SK-N-SH (cell line): ENCODE results near the gene MAS1L. TPM values are rescaled to one million over a fixed set of nuclear protein-coding genes. Genes with fewer than 3 reads are reported as not detected.

Source experiments
- CTCF ChIA-PET: fragments of 300-600, 350-600 bp; formaldehyde crosslinking; extraction: SDS; loops from one replicate; lab custom pipeline; 2021; lab: Yijun Ruan, JAX
- POLR2A ChIA-PET: fragments of 350-600 bp; sonication (Branson Sonifier 250); formaldehyde crosslinking; extraction: SDS; loops from one replicate; lab custom pipeline; 2020; ENCODE audit warnings: antibody characterized with exemption, inconsistent platforms; lab: Yijun Ruan, JAX
- DNase-seq: peaks from one replicate; pipeline ENCODE4 v3.0.0; 2012
- H2AFZ ChIP-seq: fragments of 200-600 bp; sonication (generic); 2 replicates; pipeline ENCODE4 v1.8.1; 2016; ENCODE audit warnings: antibody characterized with exemption, mild to moderate bottlenecking, low read depth
- H3F3A ChIP-seq: fragments of 200-600 bp; sonication (generic); replicated peaks from 2 replicates; pipeline ENCODE3; 2016; ENCODE audit warnings: antibody characterized with exemption, mild to moderate bottlenecking; ENCODE audit not compliant: insufficient read depth
- H3K27ac ChIP-seq, 2 experiments: fragments of 200-500 bp in 1 of 2; fragments of 200-600 bp in 1 of 2; sonication (Bioruptor generic) in 1 of 2; sonication (generic), shearing (Covaris generic) in 1 of 2; 2 replicates each; pipeline versions ENCODE4 v1.5.1 to v1.6.1; 2014 to 2016; ENCODE audit warnings: low read depth in 2 of 2, inconsistent platforms in 1 of 2, low read length in 1 of 2, mild to moderate bottlenecking in 1 of 2, mixed read lengths in 1 of 2
- H3K27me3 ChIP-seq: fragments of 200-600 bp; sonication (generic), shearing (Covaris generic); 2 replicates; pipeline ENCODE4 v1.6.1; 2016; ENCODE audit warnings: mixed run types; ENCODE audit not compliant: insufficient read depth
- H3K36me3 ChIP-seq, 2 experiments: fragments of 200-500 bp in 1 of 2; fragments of 200-600 bp in 1 of 2; sonication (Bioruptor generic) in 1 of 2; sonication (generic) in 1 of 2; replicated peaks in 1 of 2; 2 replicates each; pipeline versions ENCODE3 to v1.5.1; 2014 to 2016; ENCODE audit warnings: low read length in 1 of 2, mild to moderate bottlenecking in 1 of 2; ENCODE audit not compliant: insufficient read depth in 2 of 2, control insufficient read depth in 1 of 2
- H3K4me1 ChIP-seq, 2 experiments: fragments of 200-500 bp in 1 of 2; fragments of 200-600 bp in 1 of 2; sonication (Bioruptor generic) in 1 of 2; sonication (generic), shearing (Covaris generic) in 1 of 2; 2 replicates each; pipeline versions ENCODE4 v1.5.1 to v1.6.1; 2014 to 2016; ENCODE audit warnings: low read depth in 1 of 2, low read length in 1 of 2, mixed run types in 1 of 2; ENCODE audit not compliant: insufficient read depth in 2 of 2, control insufficient read depth in 1 of 2
- H3K4me2 ChIP-seq: fragments of 200-600 bp; sonication (generic), shearing (Covaris generic); 2 replicates; pipeline ENCODE4 v1.6.1; 2017; ENCODE audit warnings: mixed run types
- H3K4me3 ChIP-seq, 2 experiments: fragments of 200-500 bp in 1 of 2; fragments of 200-600 bp in 1 of 2; sonication (Bioruptor generic) in 1 of 2; sonication (generic), shearing (Covaris generic) in 1 of 2; 2 replicates each; pipeline versions ENCODE4 v1.5.1 to v1.8.1; 2014 to 2016; ENCODE audit warnings: low read depth in 2 of 2, inconsistent platforms in 1 of 2, low read length in 1 of 2, mild to moderate bottlenecking in 1 of 2, mixed read lengths in 1 of 2, moderate library complexity in 1 of 2
- H3K79me2 ChIP-seq: fragments of 200-600 bp; sonication (generic); 2 replicates; pipeline ENCODE4 v1.8.1; 2017; ENCODE audit warnings: mild to moderate bottlenecking; ENCODE audit not compliant: insufficient read depth
- H3K9ac ChIP-seq: fragments of 200-600 bp; sonication (generic); 2 replicates; pipeline ENCODE4 v1.6.1; 2017; ENCODE audit warnings: mixed run types
- H3K9me2 ChIP-seq: fragments of 200-600 bp; sonication (generic); 2 replicates; pipeline ENCODE4 v1.6.1; 2017; ENCODE audit warnings: mixed run types
- H3K9me3 ChIP-seq: fragments of 200-600 bp; sonication (generic); 2 replicates; pipeline ENCODE4 v1.6.1; 2017; ENCODE audit warnings: mixed run types, mild to moderate bottlenecking, moderate library complexity
- H4K20me1 ChIP-seq: fragments of 200-600 bp; sonication (generic); 2 replicates; pipeline ENCODE4 v1.6.1; 2017; ENCODE audit warnings: mild to moderate bottlenecking, mixed run types; ENCODE audit not compliant: insufficient read depth
- EP300 ChIP-seq, 2 experiments: IDR thresholded peaks; 2 replicates each; pipeline versions ENCODE4 v1.4.0 to v1.6.1; 2012; ENCODE audit warnings: borderline replicate concordance in 1 of 2, low read depth in 1 of 2, low read length in 1 of 2
- FOSL2 ChIP-seq: IDR thresholded peaks from 2 replicates; pipeline ENCODE4 v1.4.0; 2012; ENCODE audit warnings: low read depth, mild to moderate bottlenecking, moderate library complexity, borderline replicate concordance
- GABPA ChIP-seq: IDR thresholded peaks from 2 replicates; pipeline ENCODE4 v1.4.0; 2012; ENCODE audit warnings: low read depth, mild to moderate bottlenecking
- GATA2 ChIP-seq: sonication (generic); formaldehyde crosslinking; IDR thresholded peaks from 2 replicates; pipeline ENCODE4 v1.5.0; 2020; ENCODE audit warnings: mild to moderate bottlenecking, missing genetic modification reagents
- JUND ChIP-seq: IDR thresholded peaks from 2 replicates; pipeline ENCODE4 v1.4.0; 2012
- MEF2A ChIP-seq: IDR thresholded peaks from 2 replicates; pipeline ENCODE4 v1.4.0; 2012; ENCODE audit warnings: low read depth, borderline replicate concordance
- NRF1 ChIP-seq: IDR thresholded peaks from 2 replicates; pipeline ENCODE4 v1.6.1; 2012; ENCODE audit warnings: low read depth, mild to moderate bottlenecking, low read length
- PBX3 ChIP-seq: IDR thresholded peaks from 2 replicates; pipeline ENCODE4; 2012
- RAD21 ChIP-seq: IDR thresholded peaks from 2 replicates; pipeline ENCODE4 v1.6.1; 2012; ENCODE audit warnings: mild to moderate bottlenecking, low read length
- RCOR1 ChIP-seq: fragments of 150-350 bp; IDR thresholded peaks from 2 replicates; pipeline ENCODE4 v1.6.1; 2017; ENCODE audit warnings: antibody characterized with exemption, low read length
- REST ChIP-seq: IDR thresholded peaks from 2 replicates; pipeline ENCODE4 v1.6.1; 2012; ENCODE audit warnings: mild to moderate bottlenecking, low read depth, low read length, moderate library complexity
- RXRA ChIP-seq: IDR thresholded peaks from 2 replicates; pipeline ENCODE4 v1.4.0; 2012; ENCODE audit warnings: low read depth, mild to moderate bottlenecking, borderline replicate concordance
- SIN3A ChIP-seq: IDR thresholded peaks from 2 replicates; pipeline ENCODE4 v1.6.1; 2012; ENCODE audit warnings: low read depth, mild to moderate bottlenecking, low read length, moderate library complexity, borderline replicate concordance
- SMC3 ChIP-seq: IDR thresholded peaks from 2 replicates; pipeline ENCODE4 v1.6.1; 2012; ENCODE audit warnings: low read depth, low read length, improper control_type of control experiment
- TEAD4 ChIP-seq: IDR thresholded peaks from 2 replicates; pipeline ENCODE4 v1.4.0; 2012; ENCODE audit warnings: mild to moderate bottlenecking, borderline replicate concordance; ENCODE audit not compliant: insufficient read depth
- WGBS: methylation state at CpG from one replicate; pipeline ENCODE4 v1.1.6; 2017; ENCODE audit warnings: low lambda C conversion rate; 5-methylcytosine and 5-hydroxymethylcytosine counted together
- polyA plus RNA-seq, 3 experiments: library from polyadenylated mRNA; depleted of rRNA; stranded (reverse); fragments of >200 nt; gene quantifications; 2 replicates each; pipeline ENCODE4 v1.2.3, GENCODE V29; 2012
- TF ChIP-seq, protein P1 (sequence below): fragments of 200-600 bp; sonication (generic); IDR thresholded peaks from 2 replicates; pipeline ENCODE4 v1.6.1; 2017; ENCODE audit warnings: antibody characterized with exemption, mild to moderate bottlenecking, moderate library complexity
- TF ChIP-seq, protein P2 (sequence below): IDR thresholded peaks from 2 replicates; pipeline ENCODE4 v1.4.0; 2012; ENCODE audit warnings: low read depth

The MAS1L gene
- polyA plus RNA-seq, 1 of the 3 experiments (the other 2 are of a cell fraction), result not detected

GRCh38 chr6:29528300-29528931 is 40.7 kb upstream of the MAS1L start (continued):
- TF ChIP-seq, protein P1, sequence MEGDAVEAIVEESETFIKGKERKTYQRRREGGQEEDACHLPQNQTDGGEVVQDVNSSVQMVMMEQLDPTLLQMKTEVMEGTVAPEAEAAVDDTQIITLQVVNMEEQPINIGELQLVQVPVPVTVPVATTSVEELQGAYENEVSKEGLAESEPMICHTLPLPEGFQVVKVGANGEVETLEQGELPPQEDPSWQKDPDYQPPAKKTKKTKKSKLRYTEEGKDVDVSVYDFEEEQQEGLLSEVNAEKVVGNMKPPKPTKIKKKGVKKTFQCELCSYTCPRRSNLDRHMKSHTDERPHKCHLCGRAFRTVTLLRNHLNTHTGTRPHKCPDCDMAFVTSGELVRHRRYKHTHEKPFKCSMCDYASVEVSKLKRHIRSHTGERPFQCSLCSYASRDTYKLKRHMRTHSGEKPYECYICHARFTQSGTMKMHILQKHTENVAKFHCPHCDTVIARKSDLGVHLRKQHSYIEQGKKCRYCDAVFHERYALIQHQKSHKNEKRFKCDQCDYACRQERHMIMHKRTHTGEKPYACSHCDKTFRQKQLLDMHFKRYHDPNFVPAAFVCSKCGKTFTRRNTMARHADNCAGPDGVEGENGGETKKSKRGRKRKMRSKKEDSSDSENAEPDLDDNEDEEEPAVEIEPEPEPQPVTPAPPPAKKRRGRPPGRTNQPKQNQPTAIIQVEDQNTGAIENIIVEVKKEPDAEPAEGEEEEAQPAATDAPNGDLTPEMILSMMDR, result no peak
- TF ChIP-seq MEF2A, result no peak
- no peak for TF ChIP-seq SMC3
- no peak for TF ChIP-seq RCOR1
- no peak for TF ChIP-seq RAD21
- no peak for TF ChIP-seq PBX3
- TF ChIP-seq JUND, result no peak

DNA sequence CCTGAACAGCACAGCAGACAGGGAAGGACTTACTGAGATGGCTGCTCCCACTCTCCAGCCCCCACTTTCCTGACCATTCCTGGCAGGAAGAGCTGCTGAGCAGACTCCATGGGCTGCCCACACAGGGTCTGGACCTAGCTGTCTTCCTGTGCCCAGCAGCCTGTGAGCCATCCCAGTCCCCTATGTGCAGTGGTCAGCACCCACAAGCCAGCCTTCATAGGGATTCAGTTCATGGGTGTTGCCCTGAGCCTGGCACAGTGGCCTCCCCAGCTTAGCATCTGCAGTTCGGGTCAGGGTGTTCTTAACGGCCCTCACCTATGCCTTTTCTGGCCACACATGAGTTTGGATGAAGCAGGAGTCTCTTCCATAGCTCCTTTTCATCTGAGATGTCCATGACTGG is 39.8 kb upstream of the MAS1L start:
- peaks cover 33% of the 10 kb centered on the region; the same call in 1 of the 2 replicates for H3K27me3 ChIP-seq
- no peaks in the 10 kb centered on the region for H4K20me1 ChIP-seq
- TF ChIP-seq EP300 (IDR thresholded peaks at IDR 0.05; ENCODE audit: borderline replicate concordance in 1 of 2, low read depth in 1 of 2, low read length in 1 of 2) (no peak), GABPA (no peak), TEAD4 (no peak), REST (no peak), FOSL2 (no peak), RXRA (no peak), JUND (no peak), GATA2 (no peak), SIN3A (no peak), NRF1 (no peak)
- TF ChIP-seq, protein P1, result no peak
- TF ChIP-seq, protein P2, sequence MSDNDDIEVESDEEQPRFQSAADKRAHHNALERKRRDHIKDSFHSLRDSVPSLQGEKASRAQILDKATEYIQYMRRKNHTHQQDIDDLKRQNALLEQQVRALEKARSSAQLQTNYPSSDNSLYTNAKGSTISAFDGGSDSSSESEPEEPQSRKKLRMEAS, result no peak
- TF ChIP-seq, all 33 proteins: peak for 0
- no peaks in the 10 kb centered on the region for H3K9me2 ChIP-seq
- no peak overlapping the region for H3K27ac ChIP-seq
- no peak overlapping the region for H3K9ac ChIP-seq
- H3K4me3 ChIP-seq, result no peak overlapping the region
- H3K4me1 ChIP-seq, result no peaks in the 10 kb centered on the region
- 0% methylated on average over 2 of the region's 2 CpGs for WGBS
- no peaks in the 10 kb centered on the region for H3K79me2 ChIP-seq
- H2AFZ ChIP-seq, result no peak overlapping the region
- H3F3A ChIP-seq, result no peaks in the 10 kb centered on the region
- no peak for DNase-seq
- ChIA-PET POLR2A (no interaction called here), CTCF (no interaction called here)
- H3K9me3 ChIP-seq, result no peaks in the 10 kb centered on the region
- peaks cover 0 to 4% of the 10 kb centered on the region in 2 experiments for H3K36me3 ChIP-seq
- no peak overlapping the region; the same call in 1 of the 2 replicates for H3K4me2 ChIP-seq
